ENCODE data around the gene OXER1.

OXER1 gene

DNA sequence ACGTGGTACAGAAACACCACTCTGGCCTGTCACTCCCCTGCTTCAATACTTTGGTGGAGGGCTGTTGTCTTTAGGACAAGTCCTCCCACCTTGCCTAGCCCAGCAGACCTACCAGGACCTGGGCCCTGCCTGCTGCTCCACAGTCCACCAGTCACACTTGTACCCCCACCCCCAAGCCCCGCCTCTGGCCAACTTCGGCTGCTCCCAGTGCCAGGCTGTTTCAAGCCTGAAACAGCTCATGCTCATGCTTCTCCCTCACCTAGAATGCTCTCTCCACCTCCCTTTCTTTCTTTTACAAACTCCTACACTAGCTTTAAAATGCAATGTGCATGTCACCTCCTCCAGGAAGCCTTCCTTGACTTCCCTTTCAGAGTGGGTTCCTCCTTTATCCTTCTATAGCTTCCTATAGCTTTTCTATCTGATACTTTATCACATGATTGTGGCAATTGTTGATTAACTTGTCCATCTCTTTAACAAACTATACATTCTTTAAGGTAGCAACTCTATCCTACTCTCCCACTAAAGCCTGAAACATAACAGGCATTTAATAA is 4.8 kb upstream of the OXER1 start:
- no peak for DNase-seq

DNA sequence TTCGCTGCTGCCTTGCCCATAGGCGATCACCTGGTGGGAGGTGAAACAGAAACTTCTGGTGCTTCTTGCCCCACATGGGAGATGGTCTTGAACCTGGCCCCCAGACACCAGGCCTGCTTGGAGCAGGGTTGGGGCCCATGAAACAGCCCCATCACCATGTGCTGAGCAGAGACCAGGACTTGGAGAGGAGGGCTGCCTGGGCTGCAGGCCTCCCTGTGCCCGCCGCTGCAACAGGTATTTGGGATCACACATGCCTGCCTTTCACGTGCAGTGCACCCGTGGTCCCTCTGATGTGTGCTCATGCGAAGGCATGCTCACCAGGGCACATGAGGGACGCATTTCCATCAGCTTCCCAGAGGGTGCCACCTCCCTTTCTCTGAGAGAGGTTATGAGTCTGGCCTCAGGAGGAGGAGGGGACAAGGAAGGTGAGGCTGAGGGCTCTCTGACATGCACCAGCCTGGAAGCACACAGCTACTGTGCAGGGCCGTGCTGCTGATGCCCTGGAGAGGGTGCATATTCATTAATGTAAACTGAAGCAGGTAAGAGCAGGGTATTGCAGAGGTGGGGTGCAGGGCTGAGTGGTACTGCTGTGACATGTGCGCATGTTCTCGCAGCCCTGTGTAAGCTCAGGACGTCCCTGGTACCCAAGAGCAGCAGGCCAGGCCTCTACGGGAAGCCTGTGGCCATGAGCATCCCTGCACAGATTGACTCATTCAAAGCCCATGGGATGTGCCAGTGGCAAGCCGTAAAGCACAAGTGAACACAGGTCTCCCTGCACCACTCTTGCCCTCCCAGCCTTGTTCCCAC is 4.2 kb upstream of the OXER1 start:
- DNase-seq = no peak

DNA sequence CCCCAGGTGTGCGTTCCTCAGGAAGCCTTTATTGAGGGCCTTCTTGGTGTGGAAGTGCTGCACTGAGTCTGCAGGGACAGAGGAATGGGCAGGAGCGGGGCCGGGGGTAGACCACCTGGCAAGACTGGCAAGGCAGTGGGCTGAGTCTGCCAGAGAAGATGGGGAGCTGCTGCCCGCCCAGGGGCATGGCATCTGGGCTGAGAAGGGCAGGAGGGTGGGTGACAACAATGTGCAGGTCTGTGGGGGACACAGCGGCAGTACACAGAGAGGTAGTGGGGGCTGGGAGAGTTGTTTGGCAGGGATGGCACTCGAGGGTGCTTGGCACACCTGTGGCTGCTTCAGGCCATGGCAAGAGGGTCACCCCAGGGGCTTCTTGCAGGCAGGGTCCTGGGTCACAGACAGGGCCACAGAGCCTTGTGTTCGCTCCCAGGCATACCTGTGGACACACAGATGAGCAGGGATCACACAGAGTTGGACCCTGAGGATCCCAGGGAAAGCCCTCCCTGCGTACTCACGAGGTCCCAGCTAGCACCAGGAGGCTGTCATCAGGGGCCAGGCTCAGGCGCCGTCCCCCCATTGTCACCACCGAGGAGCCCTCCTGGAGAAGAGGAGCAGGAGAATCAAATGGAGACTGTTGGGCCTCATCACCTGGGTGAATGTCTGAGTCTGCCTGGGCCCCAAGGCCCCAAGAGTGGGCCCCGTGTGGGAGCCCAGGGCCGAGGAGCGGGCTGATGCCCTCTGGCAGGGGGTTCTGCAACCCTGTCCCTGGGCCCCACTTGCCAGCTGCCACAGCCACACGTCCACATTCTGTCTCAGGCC is 3.4 kb upstream of the OXER1 start:
- DNase-seq = no peak

DNA sequence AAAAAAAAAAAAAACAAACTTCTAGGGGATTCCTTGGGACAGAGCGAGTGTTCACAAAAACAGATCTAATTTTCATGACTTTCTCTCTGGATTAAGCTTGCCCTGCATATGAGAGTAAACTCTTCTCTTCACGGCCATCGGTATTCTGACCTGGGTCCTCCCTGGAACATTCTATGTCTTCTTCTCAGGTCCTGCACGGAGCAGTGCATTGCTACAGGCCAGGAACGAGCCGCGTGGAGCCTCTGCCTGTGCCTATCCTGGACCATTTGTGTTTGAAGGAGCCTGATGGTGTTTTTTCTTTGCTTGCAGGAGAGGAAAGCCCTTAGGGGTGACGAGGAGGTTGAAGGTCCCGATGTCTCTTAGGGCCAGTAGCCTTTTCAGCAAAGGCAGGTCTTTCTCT is 1.8 kb upstream of the OXER1 start:
- no peak for DNase-seq

DNA sequence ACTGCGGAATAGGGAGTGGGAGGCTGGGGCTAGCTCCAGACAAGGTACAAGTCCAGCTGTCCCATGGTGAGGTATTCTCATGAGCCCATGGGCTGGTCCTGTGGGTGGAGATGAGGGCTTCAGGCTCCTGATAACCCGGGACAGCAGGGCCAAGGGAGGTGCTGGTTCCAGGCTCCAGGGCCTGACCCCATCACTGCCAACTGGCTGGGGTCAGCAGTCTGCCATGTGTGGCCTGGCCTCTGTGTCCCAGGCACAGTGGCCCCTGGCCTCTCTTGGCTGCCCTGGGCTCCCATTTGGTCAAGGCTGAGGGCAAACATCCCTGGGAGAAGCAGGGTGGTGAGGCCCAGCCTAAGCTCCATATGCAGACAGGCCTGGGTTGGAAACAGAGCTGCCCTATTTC is 966 bp upstream of the OXER1 start:
- DNase-seq = no peak

DNA sequence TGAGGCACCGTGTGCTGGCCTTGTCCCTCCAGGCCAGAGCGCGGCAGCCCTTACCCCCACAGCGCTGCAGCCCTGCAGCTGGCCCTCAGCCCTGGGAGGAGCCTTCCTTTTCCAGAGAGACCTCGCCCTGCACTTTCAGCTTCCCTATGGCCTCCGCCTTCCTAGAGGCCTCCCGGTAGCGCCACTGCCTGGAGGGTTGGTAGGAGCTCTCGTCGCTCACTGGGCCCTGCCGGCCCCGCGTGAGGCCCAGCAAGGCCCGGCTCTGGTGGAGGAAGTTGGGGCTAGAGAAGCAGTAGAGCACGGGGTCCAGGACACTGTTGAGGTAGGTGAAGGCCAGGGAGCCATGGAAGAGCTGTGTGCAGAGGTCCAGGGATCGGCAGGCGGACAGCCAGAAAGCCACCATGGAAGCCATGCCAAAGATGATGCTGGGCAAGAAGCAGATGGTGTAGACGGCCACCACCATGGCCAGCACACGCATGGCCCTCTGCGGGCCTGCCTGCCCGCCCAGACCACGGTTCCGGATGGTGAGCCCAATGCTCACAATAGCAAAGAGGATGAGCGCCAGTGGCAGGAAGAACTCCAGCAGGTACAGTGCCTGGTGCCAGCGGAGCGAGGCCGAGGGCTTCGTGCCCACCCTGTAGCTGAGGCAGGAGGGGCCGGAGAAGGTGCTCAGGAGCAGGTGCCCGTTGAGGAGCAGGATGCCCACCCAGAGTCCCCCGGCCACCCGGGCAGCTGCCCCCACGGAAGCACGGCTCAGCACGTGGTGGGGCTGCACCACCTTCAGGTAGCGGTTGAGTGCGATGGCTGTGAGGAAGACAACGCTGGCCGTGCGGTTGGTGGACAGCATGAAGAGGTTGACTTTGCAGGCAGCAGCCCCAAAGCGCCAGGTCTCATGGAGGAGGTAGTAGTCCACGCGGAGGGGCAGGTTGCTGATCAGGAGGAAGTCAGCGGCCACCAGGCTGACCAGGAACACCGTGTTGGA is 821 bp downstream of the OXER1 start:
- no peak for DNase-seq

DNA sequence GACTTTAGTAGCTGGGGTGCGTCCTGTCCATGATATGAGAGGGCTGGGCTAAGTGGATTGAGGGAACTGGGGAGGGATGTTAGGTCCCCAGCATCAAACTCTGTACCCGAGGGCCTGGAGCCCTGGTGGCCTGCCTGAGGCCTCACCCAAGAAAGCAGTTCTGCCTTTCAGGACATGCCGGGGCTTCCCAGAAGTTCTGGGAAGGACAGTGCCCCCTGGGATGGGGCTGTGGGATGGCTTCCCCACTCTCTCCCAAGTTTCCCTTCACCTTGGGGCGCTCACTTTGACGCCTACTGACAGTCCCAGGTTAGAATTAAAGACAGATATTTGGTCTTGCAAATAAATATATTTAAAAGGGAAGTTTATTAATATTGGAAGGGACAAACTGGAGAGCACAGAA is 1.8 kb downstream of the OXER1 start:
- DNase-seq = no peak

DNA sequence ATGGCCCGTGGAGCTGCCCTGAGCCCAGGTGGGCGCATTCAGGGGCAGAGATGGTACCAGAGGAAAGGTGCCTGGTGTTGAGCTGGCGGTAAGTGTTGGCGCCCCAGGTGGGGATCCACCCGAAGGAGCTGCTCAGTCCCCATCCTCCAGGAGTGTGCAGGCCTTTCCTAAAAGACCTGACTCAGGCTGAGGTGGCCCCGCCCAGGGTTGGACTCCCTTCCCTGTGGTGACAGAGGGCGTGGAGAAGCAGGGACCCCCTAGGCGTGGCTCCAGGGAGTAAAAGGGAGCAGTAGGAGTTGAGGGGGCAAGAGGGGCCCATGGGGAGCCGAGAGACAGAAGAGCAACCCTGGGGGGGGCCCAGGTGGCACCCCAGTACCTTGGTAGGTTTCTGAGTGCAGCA is 2.4 kb downstream of the OXER1 start:
- no peak for DNase-seq

DNA sequence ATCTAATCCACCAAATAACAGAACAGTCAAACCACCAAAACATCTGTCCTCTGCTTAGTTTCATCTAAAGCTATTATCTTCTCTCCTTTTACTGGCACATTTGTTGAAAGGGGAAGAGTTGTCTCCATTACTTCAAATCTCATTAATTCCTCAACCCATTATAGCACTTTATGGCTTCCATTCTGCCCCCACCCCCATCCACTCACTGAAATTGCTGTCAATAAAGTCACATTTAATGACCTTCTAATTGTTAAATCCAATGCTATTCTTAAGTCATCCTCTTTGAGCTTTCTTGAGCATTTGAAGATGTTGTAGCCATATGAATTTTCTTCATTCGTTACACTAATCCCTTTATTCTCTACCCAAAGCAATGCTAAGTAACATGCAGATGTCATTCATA is 5.2 kb downstream of the OXER1 start:
- DNase-seq = no peak

DNA sequence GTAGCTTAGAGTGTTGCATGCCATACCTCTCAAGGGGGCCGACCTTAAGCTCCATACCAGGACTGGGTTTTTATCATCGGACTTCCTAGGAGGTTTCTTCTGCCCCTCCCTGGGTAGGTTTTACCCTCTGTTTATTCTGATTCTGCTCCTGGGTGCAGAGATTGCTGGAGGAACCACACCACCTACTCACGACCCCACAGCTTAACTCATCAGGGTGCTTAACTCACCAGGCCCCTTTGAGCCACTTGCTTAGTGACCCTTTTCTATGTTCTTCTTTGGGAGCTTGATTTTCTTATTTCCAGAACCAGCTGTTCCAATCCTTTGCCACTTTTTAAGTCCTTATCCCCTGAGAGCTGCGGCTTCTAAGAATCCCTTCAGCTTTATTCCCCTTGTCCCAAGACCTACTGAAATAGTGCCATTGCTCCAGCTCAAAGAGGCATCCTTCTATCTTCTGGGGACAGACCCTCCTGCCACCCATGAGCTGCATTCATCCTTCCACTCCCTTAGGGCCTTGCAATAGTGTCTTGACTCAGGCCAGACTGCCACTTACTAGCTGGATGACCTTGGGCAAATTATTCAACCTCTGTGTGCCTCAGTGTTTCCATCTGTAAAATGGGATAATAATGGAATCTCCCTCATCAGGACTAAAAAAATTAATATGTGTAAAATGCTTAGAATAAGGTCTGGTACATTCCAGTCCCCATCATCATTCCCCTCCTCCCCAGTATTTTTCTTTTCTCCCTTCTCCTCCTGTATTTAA is 5.8 kb downstream of the OXER1 start:
- no peak for DNase-seq

DNA sequence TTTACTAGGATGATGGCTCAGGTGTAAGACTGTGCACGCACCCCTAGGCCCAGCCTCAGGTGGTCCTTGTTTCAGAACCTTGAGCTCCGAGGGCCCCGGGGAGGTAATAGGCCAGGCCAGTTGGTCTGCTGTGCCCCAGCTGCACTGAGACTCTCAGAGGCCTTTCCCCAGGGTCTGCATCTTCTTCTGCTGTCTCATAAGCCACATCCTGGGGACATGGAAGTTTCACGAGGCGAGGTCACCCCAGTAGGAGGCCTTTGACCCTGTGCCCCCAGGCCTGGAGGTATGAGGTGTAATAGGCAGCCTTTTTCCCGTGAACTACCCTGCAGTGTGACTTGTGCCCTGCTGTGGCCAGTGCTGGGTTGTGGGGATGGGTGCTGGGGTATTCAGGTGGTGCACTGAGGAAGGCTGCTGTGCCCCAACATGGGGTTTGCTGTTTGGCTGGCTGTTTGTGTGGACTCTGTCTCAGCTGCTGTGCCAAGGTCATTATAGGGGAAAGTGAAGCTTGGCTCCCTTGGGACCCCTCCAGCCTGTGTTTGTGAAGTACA is 6.9 kb downstream of the OXER1 start:
- DNase-seq = no peak

DNA sequence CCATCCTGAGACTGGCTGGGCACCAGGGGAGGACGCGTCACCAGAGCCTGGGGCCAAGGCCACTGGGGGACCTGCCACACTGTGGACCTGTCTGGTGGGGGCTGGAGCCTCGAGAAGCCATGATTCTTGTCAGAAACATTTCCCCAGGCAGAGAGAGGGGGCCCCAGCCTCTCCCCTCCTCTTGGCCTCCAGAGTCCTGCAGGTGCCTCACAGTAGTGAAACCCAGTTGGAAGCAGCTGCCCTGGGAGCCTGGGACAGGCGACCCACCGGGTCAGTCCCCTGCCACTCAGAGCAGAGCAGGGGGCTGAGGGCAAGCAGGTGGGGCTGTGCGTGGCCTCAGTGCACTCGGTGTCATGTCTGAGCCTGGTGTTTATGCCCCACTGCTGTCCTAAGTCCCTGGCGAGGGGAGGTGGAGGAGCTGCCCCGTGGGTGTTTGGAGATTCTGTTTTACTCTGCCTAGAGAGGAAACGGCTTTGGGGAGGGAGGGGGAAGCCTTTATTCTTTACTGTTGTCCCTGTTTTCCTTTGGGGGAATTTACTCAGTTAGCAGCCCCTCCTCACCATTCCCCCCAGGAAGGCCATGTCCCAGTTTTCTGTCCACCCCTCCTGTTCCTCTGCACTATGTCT is 7.7 kb downstream of the OXER1 start:
- no peak for DNase-seq

DNA sequence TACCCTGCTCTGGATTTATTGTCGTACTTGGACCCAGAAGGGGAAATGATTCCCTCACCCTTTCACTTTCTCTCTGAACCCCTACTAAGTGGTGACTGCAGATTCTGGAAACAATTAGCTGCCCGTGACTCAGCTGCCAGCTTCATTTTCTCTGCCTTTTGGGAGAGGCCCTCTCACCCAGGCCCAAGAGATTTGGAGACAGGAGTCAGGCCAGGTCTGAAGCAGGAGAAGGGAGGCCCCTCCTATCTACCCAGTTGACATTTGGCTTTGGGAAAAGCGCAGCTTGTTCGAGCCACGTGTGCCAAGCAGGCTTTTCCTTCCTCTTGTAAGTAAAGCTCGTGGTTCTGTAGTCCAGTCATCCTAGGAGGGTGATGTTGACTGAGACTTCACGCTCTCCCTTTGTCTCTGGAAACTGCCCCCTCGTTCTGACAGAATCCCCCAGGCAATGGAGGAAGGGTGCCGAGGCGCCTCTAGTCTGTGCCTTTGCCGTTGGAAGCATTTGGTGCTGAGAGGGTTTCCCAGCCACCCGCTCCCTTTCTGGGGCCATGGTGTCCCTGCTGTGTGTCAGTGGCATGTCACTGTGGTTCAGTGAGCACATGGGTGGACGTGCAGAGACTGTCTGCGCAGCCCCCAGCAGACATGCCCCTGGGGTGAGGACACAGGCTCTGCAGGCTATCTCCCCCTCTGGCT is 8.6 kb downstream of the OXER1 start:
- no peak for DNase-seq

DNA sequence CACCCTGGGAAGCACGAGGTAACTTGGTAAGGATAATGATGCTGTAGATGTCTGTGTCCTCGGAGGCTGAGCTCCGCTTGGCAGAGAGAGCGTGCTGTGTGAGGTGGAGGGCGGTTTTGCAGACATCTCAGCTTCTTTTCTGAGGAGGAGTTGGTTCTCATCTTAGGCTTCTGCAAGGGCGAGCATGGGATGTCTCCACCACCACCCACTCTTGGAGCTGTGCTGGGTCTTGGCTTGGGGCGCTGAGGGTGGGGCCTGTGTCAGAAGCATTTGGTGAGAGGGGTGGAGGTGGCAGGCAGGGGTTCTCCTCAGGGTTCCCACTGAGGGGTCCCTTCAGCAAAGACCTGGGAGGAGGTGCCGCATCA is 9.2 kb downstream of the OXER1 start:
- DNase-seq = no peak

DNA sequence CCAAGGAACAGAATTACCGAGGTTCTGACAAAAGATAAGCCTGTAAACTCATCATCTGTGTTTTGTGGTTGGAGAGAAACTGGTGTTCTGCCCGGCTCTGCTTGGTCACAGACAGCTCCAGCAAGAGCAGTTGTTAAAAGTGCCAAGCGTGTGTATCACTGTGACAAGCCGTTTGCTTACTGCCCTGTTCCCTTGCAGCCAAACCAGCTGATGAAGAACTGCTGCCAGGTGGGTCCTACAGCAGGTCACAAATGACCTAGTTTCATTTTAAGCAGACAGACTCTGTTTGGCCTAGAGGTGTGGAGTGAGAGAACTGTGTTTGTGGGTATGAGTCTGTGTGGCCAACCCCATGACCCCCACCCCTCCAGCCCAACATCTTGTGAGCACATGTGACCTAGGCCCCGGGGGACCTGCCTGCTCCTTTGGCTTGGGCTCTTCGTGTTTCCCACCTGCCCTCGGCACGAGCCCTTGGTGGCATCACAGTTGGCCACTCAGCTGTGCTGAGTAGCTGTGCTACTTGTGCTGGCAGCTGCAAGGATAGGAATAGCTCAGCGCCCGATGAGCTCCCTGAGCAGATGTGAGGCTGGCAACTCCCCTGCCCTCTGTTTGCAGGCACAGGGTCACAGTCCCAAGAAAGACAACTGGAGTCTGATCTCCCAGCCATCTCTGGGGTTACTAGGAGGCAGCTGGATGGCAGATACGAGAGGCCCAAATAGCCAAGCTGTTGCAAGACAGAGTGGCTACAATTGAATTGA is 9.7 kb downstream of the OXER1 start:
- DNase-seq = no peak

DNA sequence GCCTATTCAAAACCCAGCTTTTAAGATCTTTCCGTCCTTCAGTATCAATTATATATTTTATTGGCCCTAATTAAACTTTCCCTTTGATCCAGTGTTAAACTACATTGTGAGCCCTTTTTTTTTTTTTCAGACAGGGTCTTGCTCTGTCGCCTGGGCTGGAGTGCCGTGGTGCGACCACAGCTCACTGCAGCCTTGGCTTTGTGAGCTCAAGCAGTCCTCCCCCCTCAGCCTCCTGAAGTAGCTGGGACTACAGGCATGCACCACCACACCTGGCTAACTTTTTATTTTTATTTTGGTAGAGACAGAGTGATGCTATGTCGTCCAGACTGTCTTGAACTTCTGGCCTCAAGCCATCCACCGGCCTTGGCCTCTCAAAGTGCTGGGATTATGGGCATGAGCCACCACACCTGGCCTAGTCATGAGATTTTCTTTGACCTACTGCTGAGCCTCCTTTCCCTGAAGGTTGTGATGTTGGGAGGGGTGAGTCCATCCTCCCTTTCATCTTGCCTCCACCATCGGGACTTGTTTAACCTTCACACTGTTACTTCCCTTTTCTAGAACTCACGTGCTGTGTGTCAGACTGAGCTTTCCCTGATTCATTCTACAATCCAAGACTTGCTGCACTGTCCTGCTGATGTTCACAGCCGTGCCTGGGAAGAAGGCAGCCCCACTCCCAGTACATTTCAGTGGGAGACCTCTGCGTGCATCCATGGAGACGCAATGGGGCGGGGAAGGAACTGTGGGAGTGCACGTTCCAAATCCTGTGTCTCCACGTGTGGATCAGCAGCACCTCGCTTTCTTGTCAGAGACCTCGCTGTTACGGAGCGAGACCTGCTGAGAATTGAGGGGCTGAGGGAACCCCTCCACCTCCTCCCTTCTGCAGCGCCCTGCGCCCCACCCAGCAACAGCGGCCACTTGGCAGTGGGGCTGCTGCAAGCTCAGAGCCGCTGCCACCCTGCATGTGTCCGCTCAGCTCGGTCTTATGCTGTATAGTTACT is 10.8 kb downstream of the OXER1 start:
- no peak for DNase-seq

DNA sequence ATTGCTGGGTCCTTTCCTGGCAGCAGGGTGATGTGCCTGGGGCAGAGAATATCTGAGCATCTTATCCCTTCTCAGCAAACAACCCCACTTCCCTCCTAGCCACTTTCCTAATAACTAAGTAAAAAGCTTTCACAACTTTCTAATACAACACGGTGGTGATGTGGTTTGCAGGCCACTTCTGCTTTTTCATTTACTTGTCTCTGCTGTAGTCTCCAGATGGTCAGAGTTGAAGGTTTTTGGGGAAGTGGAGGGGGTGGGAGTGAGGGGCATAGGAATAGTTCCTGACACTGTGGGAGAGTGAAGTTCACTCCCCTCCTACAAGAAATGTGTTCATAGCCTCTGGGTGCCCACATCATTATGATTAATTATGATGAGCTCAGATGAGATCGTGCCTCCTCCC is 11.6 kb downstream of the OXER1 start:
- DNase-seq = no peak

DNA sequence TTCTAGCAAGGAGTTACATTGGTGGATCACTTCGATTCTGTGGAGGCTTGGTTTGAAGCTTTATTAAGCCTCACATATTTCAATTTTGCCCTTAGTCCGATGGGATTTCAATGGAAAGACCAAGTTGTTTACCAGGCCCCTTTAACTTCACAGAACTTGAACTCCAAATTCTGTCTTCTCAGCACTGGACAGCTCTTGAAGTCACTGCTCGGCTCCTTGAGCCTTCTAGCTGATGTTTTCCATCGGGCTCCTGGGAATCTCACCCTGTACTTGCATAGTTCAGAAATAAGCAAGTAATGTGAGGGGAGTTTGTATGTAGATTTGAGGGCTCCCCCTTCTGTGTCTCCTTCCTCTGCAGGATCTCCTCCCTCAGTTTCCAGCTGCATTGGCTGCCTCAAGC is 15.1 kb downstream of the OXER1 start:
- DNase-seq = no peak

DNA sequence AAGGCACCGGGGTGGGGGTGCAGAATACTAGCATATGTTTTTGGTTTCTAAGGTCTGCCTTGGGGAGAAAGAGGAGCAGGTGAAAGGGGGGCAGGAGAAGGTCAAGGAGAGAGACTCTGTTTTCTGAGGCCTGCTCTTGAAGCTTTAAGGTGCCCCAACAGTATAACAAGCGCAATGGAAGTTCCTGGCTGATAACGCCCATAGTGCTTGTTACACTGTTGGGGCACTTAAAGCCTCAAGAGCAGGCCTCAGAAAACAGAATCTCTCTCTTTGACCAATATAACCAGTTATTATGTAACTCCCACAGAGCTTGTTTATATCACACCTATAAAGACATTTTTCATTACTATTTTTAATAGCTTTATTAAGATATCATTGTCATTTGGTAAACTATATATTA is 16.5 kb downstream of the OXER1 start:
- DNase-seq = no peak
